ENCODE measurements around the gene FARS2. TPM values are rescaled to one million over a fixed set of nuclear protein-coding genes. Genes with fewer than 3 reads are reported as not detected.

FARS2 gene
- total and polyA plus RNA-seq, 9 of the 15 experiments (the other 6 are each of a cell fraction or from before 2014, with no cell fraction given) = 16.5 to 62.2 (median 27.0) TPM

GRCh38 chr6:5639193-5639592 is 377.9 kb downstream of the FARS2 start (continued):
- TF ChIP-seq PBX2 (CRISPR knock-in tag; IDR thresholded peaks at IDR 0.05; ENCODE audit: low read depth) (no peak), PBX2 (tag; conservative IDR thresholded peaks at IDR 0.05; ENCODE audit: low read depth) (no peak), MXI1 (IDR thresholded peaks at IDR 0.05; ENCODE audit: low read depth, low read length) (no peak), ASH1L (IDR thresholded peaks at IDR 0.05; ENCODE audit: borderline replicate concordance, low read depth, partially characterized antibody) (no peak), RAD51 (IDR thresholded peaks at IDR 0.05; ENCODE audit: borderline replicate concordance, low read depth) (no peak)

GRCh38 chr6:5640614-5641013 is 379.3 kb downstream of the FARS2 start:
- Histone ChIP-seq H3K9me1 (ENCODE audit: control insufficient read depth, insufficient read depth, low read length) (no peaks in the 10 kb centered on the region), H3K9me3 (replicated peaks; ENCODE audit: control insufficient read depth, insufficient read depth, low read depth, low read length) (peaks cover 6% of the 10 kb centered on the region), H3K36me3 (ENCODE audit: control insufficient read depth, insufficient read depth, low read length) (no peaks in the 10 kb centered on the region), H3K9ac (ENCODE audit: insufficient read depth in 1 of 2, low read depth in 2 of 2, low read length in 2 of 2) (no peak overlapping the region), H4K20me1 (replicated peaks; ENCODE audit: control insufficient read depth, insufficient read depth, low read length) (peaks cover 2% of the 10 kb centered on the region; the same call in 1 of the 2 replicates), H2AFZ (ENCODE audit: low read depth, low read length) (no peak overlapping the region), H3K4me1 (replicated peaks in 1 of 2; ENCODE audit: control insufficient read depth in 2 of 2, insufficient read depth in 2 of 2, low read length in 2 of 2) (peaks cover 0 to 3% of the 10 kb centered on the region in 2 experiments; a peak in 3 of 5 replicates), H3K27me3 (ENCODE audit: control insufficient read depth in 2 of 2, insufficient read depth in 2 of 2, low read length in 2 of 2) (no peaks in the 10 kb centered on the region), H3K79me2 (ENCODE audit: control insufficient read depth, insufficient read depth, low read length) (no peaks in the 10 kb centered on the region), H3K27ac (ENCODE audit: extremely low read depth, low read depth, low read length) (no peak overlapping the region), H3K4me2 (ENCODE audit: insufficient read depth, low read length) (no peak overlapping the region), H3K4me3 (no peak overlapping the region)
- ChIA-PET POLR2A (no interaction called here), CTCF (ENCODE audit: low intra/inter-chr PET ratio) (no interaction called here)
- in situ Hi-C loops (cut with MboI) = no loop called here
- ATAC-seq = no peak
- FAIRE-seq = no peak
- no peak for DNase-seq (ENCODE audit: extremely low read depth in 1 of 4, low spot score in 3 of 4)
- intact Hi-C loops (cut with micrococcal nuclease) = no loop called here
- no TSS peak for BruUV-seq (replicated peaks)
- TF ChIP-seq CBX3 (IDR thresholded peaks at IDR 0.05; ENCODE audit: borderline replicate concordance in 1 of 2, low read length in 2 of 2) (0 out of 3 replicates have a peak, but pooled peaks of 1 of the 2 experiments have one; percentile 60), TRIM28 (IDR thresholded peaks at IDR 0.05) (0 out of 2 replicates have a peak, but pooled peaks have one; percentile 59), TAF15 (IDR thresholded peaks at IDR 0.05; ENCODE audit: low read depth, low read length) (no peak), ZNF707 (CRISPR knock-in tag; conservative IDR thresholded peaks at IDR 0.05) (peak; percentile 97)
- 92% methylated on average over 4 of the region's 4 CpGs for WGBS (ENCODE audit: insufficient coverage, low coverage, missing lambda C conversion rate)
